ENCODE measurements around the gene C20orf204. TPM values are rescaled to one million over a fixed set of nuclear protein-coding genes. Genes with fewer than 3 reads are reported as not detected.
A peak's percentile ranks its signal among the peaks of the same experiment; 100 is the strongest.

The C20orf204 gene
- total and polyA plus RNA-seq, 2 experiments from 2014 or later, result 0.14 to 0.32 TPM

DNA sequence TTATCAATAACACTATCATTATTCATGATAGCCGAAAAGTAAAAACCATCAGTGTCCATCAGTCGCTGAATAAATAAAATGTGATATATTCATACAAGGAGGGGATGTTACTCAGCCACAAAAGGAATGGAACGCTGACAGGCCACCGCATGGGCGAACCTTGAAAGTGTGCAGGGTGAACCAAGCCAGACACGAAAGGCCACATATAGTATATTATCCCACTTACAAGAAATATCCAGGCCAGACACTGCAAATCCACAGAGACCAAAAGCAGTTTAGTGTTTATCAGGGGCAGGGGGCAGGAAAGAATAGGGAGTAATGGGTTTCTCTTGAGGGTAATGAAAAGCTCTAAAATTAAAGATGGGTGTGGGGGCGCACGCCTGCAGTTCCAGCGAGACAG lies 7.8 kb downstream of the C20orf204 start:
- peaks cover 31% of the 10 kb centered on the region for H3K27me3 ChIP-seq (replicated peaks; ENCODE audit: insufficient read depth)

DNA sequence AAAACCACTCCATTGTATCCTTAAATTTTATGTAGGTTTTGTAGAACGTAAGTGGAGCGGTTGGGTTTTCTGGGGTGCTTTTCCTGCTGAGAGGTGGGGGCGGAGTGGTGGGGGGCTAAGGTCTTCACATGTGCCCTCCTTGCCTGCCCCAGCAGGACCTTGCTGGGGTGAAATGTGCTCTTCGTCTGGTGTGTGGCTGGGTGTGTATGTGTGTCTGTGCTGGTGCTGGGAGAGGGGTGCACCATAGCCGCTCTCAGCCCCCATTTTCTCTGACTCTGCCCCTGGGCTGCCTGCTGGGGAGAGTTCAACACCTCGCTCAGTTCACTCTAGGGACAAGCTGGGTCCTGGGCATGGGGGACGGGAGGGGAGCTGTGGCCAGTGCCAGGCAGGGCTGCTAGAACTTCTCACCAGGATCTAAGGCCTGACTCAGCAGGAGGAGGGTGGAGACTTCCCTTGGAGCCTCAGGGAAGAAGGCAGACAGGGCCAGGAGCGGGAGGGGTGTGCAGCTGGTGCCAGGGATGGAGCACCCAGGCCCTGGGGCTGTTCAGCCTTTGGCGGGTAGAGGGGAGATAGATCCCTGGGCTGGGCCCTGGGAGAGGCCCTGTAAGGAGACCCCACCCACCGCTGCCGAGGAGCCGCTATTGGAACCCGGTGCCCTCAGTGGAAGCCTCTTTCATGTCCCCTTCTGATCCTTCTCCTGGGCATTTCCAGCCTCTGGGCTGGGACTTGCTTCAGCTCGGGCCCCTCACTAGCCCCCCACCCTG lies 8.7 kb downstream of the C20orf204 start:
- no peak overlapping the region for H2AFZ ChIP-seq
- in situ Hi-C loops (cut with MboI), result no loop called here

More for the DNA sequence above, 7.8 kb downstream of the C20orf204 start:
- H2AFZ ChIP-seq, result no peak overlapping the region
- H3K27ac ChIP-seq, result no peak overlapping the region
- H3K4me3 ChIP-seq, result no peak overlapping the region
- H3K9ac ChIP-seq, result no peak overlapping the region
- peaks cover 8% of the 10 kb centered on the region; the same call in 1 of the 2 replicates for H3K4me1 ChIP-seq (ENCODE audit: insufficient read depth)
- in situ Hi-C loops (cut with MboI), result no loop called here
- no peak overlapping the region for H3K4me2 ChIP-seq (ENCODE audit: unreplicated experiment)
- H3K9me3 ChIP-seq (ENCODE audit: low read depth), result no peaks in the 10 kb centered on the region
- peaks cover 6% of the 10 kb centered on the region for H3F3A ChIP-seq (ENCODE audit: insufficient read depth)
- H3K79me2 ChIP-seq (ENCODE audit: insufficient read depth), result no peaks in the 10 kb centered on the region
- WGBS, 2 experiments (ENCODE audit: low coverage in 1 of 2, low lambda C conversion rate in 2 of 2, missing lambda C conversion rate in 2 of 2), result 84 to 87% methylated on average over 9 of the region's 9 CpGs
- H3K36me3 ChIP-seq (ENCODE audit: low read depth), result no peaks in the 10 kb centered on the region
- no peaks in the 10 kb centered on the region for H3K9me2 ChIP-seq (ENCODE audit: insufficient read depth)
- H4K20me1 ChIP-seq (ENCODE audit: insufficient read depth), result no peaks in the 10 kb centered on the region
- TF ChIP-seq EZH2 (IDR thresholded peaks at IDR 0.05; ENCODE audit: insufficient read depth, poor library complexity, severe bottlenecking) (no peak), EZH2phosphoT487 (IDR thresholded peaks at IDR 0.05; ENCODE audit: insufficient read depth, low read depth) (no peak)
- no peak for DNase-seq

DNA sequence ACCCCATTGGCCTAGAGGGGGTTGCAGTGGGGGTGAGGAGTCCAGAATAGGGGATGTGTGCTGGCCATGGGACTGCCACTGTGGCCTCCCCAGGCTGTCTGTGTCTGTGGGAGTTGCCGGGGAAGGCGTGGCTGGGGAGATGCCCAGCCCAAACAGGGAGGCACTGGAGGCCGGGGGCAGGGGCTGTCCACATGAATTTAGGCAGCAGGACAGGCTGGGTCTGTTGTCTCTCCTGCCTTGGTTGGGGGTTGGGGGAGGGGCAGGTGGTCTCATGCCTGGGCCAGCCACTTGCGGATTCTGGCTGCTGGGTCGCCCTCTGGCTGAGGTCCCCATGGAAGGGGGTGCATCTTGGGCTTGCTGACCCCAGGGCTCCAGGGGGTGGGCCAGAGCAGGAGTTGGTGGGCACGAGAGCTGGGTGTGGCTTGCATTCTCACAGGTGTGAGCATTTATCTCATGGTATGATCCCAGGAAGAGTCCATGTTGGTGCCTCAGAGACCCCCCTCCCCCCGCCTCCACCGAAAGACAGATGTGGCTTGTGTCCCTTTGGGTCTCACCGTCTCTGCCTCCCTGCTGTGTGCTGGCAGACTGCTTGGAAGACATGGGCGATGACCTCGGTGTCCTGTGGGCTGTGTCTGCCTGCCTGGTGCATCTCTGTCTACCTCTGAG lies 9.5 kb downstream of the C20orf204 start:
- Histone ChIP-seq H3K27me3 (replicated peaks; ENCODE audit: insufficient read depth) (peaks cover 18% of the 10 kb centered on the region), H2AFZ (no peak overlapping the region), H3K9me2 (ENCODE audit: insufficient read depth) (no peaks in the 10 kb centered on the region), H3K9me3 (ENCODE audit: low read depth) (no peaks in the 10 kb centered on the region), H3K27ac (no peak overlapping the region), H3K9ac (no peak overlapping the region), H4K20me1 (ENCODE audit: insufficient read depth) (no peaks in the 10 kb centered on the region), H3K4me1 (ENCODE audit: insufficient read depth) (peaks cover 8% of the 10 kb centered on the region; the same call in 1 of the 2 replicates), H3K36me3 (ENCODE audit: low read depth) (no peaks in the 10 kb centered on the region), H3F3A (ENCODE audit: insufficient read depth) (peaks cover 6% of the 10 kb centered on the region), H3K4me3 (no peak overlapping the region), H3K4me2 (ENCODE audit: unreplicated experiment) (no peak overlapping the region), H3K79me2 (ENCODE audit: insufficient read depth) (no peaks in the 10 kb centered on the region)
- TF ChIP-seq EZH2 (IDR thresholded peaks at IDR 0.05; ENCODE audit: insufficient read depth, poor library complexity, severe bottlenecking), result no peak
- no peak for TF ChIP-seq EZH2phosphoT487 (IDR thresholded peaks at IDR 0.05; ENCODE audit: insufficient read depth, low read depth)
- in situ Hi-C loops (cut with MboI), result no loop called here
- DNase-seq, result no peak
- WGBS, 2 experiments (ENCODE audit: low coverage in 1 of 2, low lambda C conversion rate in 2 of 2, missing lambda C conversion rate in 2 of 2), result 65 to 66% methylated on average over 8 to 10 of the region's 11 CpGs

More for the DNA sequence above, 8.7 kb downstream of the C20orf204 start:
- Histone ChIP-seq H3K27ac (no peak overlapping the region), H4K20me1 (ENCODE audit: insufficient read depth) (no peaks in the 10 kb centered on the region), H3K79me2 (ENCODE audit: insufficient read depth) (no peaks in the 10 kb centered on the region), H3K4me3 (no peak overlapping the region), H3K4me1 (ENCODE audit: insufficient read depth) (peaks cover 8% of the 10 kb centered on the region; the same call in 1 of the 2 replicates), H3K9me2 (ENCODE audit: insufficient read depth) (no peaks in the 10 kb centered on the region), H3F3A (ENCODE audit: insufficient read depth) (peaks cover 6% of the 10 kb centered on the region), H3K9me3 (ENCODE audit: low read depth) (no peaks in the 10 kb centered on the region), H3K36me3 (ENCODE audit: low read depth) (no peaks in the 10 kb centered on the region), H3K4me2 (ENCODE audit: unreplicated experiment) (no peak overlapping the region), H3K27me3 (replicated peaks; ENCODE audit: insufficient read depth) (peaks cover 25% of the 10 kb centered on the region), H3K9ac (no peak overlapping the region)
- WGBS, 2 experiments (ENCODE audit: low coverage in 1 of 2, low lambda C conversion rate in 2 of 2, missing lambda C conversion rate in 2 of 2), result 38 to 43% methylated on average over 14 of the region's 14 CpGs
- DNase-seq, result peak; percentile 84
- TF ChIP-seq EZH2 (IDR thresholded peaks at IDR 0.05; ENCODE audit: insufficient read depth, poor library complexity, severe bottlenecking), result no peak

DNA sequence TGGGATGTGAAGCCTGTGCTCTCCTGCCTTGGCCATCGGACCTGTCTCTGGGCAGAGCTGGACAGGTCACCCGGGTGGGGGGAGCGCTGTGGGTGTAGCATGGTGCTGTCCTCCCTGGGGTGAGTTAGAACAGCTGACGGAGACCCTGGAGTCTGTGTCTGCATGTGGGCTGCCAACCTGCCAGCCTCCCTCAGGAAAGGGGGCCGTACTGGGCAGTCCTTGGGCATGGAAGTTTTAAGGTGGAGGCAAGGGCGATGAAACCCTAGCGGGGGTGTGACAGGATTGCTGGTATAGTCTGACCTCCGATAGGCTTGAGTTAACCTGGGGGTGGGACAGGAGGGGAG lies 11.0 kb downstream of the C20orf204 start:
- 74 to 81% methylated on average over 8 of the region's 8 CpGs for WGBS, 2 experiments (ENCODE audit: low coverage in 1 of 2, low lambda C conversion rate in 2 of 2, missing lambda C conversion rate in 2 of 2)
- no peak overlapping the region for H3K27ac ChIP-seq
- peaks cover 8% of the 10 kb centered on the region; the same call in 1 of the 2 replicates for H3K4me1 ChIP-seq (ENCODE audit: insufficient read depth)
- H2AFZ ChIP-seq, result no peak overlapping the region
- no peaks in the 10 kb centered on the region for H3K79me2 ChIP-seq (ENCODE audit: insufficient read depth)
- H3K9me3 ChIP-seq (ENCODE audit: low read depth), result no peaks in the 10 kb centered on the region
- no peaks in the 10 kb centered on the region for H4K20me1 ChIP-seq (ENCODE audit: insufficient read depth)
- no peak for TF ChIP-seq EZH2 (IDR thresholded peaks at IDR 0.05; ENCODE audit: insufficient read depth, poor library complexity, severe bottlenecking)
- TF ChIP-seq EZH2phosphoT487 (IDR thresholded peaks at IDR 0.05; ENCODE audit: insufficient read depth, low read depth), result no peak
- in situ Hi-C loops (cut with MboI), result no loop called here
- H3K9ac ChIP-seq, result no peak overlapping the region
- H3K36me3 ChIP-seq (ENCODE audit: low read depth), result no peaks in the 10 kb centered on the region
- no peak for DNase-seq
- H3K9me2 ChIP-seq (ENCODE audit: insufficient read depth), result no peaks in the 10 kb centered on the region
- H3K4me2 ChIP-seq (ENCODE audit: unreplicated experiment), result no peak overlapping the region
- H3K27me3 ChIP-seq (replicated peaks; ENCODE audit: insufficient read depth), result peaks cover 3% of the 10 kb centered on the region; the same call in 1 of the 2 replicates
- peaks cover 6% of the 10 kb centered on the region for H3F3A ChIP-seq (ENCODE audit: insufficient read depth)
- no peak overlapping the region for H3K4me3 ChIP-seq
